K562 (cell line): ENCODE data around the gene NCOR2. TPM values are rescaled to one million over a fixed set of nuclear protein-coding genes. Genes with fewer than 3 reads are reported as not detected.

Experiments used
- CBX3 ChIP-seq, 2 experiments: IDR thresholded peaks; 1 replicate in 1 of 2; 2 replicates in 1 of 2; pipeline ENCODE4 v1.6.1; 2012; ENCODE audit warnings: inconsistent platforms in 2 of 2, low read length in 2 of 2, borderline replicate concordance in 1 of 2, control low read depth in 1 of 2
- CTBP1 ChIP-seq: fragments of 450-650 bp; IDR thresholded peaks from 2 replicates; pipeline ENCODE4 v1.6.1; 2016; ENCODE audit warnings: borderline replicate concordance
- EZH2 ChIP-seq: IDR thresholded peaks from 2 replicates; pipeline ENCODE4 v1.6.1; 2012; ENCODE audit warnings: low read depth, mild to moderate bottlenecking, inconsistent platforms, low read length, borderline replicate concordance
- POLR2AphosphoS2 ChIP-seq: IDR thresholded peaks from 2 replicates; pipeline ENCODE4 v1.6.1; 2012; ENCODE audit warnings: low read length, improper control_type of control experiment
- POLR3A ChIP-seq: IDR thresholded peaks from 2 replicates; pipeline ENCODE4 v1.6.1; 2011; ENCODE audit warnings: borderline replicate concordance, mild to moderate bottlenecking, moderate library complexity; ENCODE audit not compliant: insufficient read length, insufficient read depth; ENCODE audit errors: extremely low read depth
- RFX1 ChIP-seq: fragments of 450-650 bp; IDR thresholded peaks from 2 replicates; pipeline ENCODE4 v1.6.1; 2016; ENCODE audit warnings: mild to moderate bottlenecking, moderate library complexity
- ZFP36 ChIP-seq: fragments of 150-350 bp; IDR thresholded peaks from 2 replicates; pipeline ENCODE4 v1.6.1; 2018; ENCODE audit warnings: low read length, low read depth; ENCODE audit not compliant: partially characterized antibody
- polyA plus RNA-seq, 8 experiments: library from polyadenylated mRNA; depleted of rRNA in 4 of 8; stranded (reverse) in 5 of 8; unstranded in 3 of 8; fragments of >200 nt; fragmentation: Nextera tagmentation in 2 of 8; fragmentation: Illumina TruSeq in 1 of 8; extraction: Ambion mirVana in 2 of 8; extraction: Trizol in 1 of 8; gene quantifications; 2 replicates each; pipeline versions ENCODE4 v1.2.1 to v1.2.3, GENCODE V29; 2011 to 2014; ENCODE audit warnings: inconsistent platforms in 1 of 8, missing spikeins in 1 of 8
- total RNA-seq, 7 experiments: library from RNA; depleted of rRNA in 6 of 7; stranded (reverse); fragments of >200 nt in 6 of 7; fragmentation: Illumina TruSeq in 2 of 7; extraction: Trizol in 2 of 7; gene quantifications; 2 replicates each; pipeline versions ENCODE4 v1.2.1 to v1.2.3, GENCODE V29; 2011 to 2021; ENCODE audit warnings: low replicate concordance in 1 of 7
- TF ChIP-seq, protein P1 (sequence below): sonication (generic); formaldehyde crosslinking; IDR thresholded peaks from 2 replicates; pipeline ENCODE4 v1.8.0; 2022; ENCODE audit warnings: mild to moderate bottlenecking, missing genetic modification reagents
- TF ChIP-seq, protein P2 (sequence below): fragments of 250-450 bp; sonication (Bioruptor Pico); IDR thresholded peaks from 2 replicates; pipeline ENCODE4 v1.8.0; 2022; ENCODE audit warnings: inconsistent platforms
- TF ChIP-seq, protein P3 (sequence below): fragments of 450-650 bp; formaldehyde crosslinking; conservative IDR thresholded peaks from 2 replicates; pipeline ENCODE4 v1.4.0; 2022; ENCODE audit warnings: mild to moderate bottlenecking, missing genetic modification characterization
- TF ChIP-seq, protein P4 (sequence below): fragments of 450-650 bp; IDR thresholded peaks from 2 replicates; pipeline ENCODE4 v1.6.1; 2016; ENCODE audit warnings: low read depth

The NCOR2 gene
- total and polyA plus RNA-seq, 9 of the 15 experiments (the other 6 are each of a cell fraction or from before 2014, with no cell fraction given), result 0.18 to 126 (median 8.4) TPM

DNA sequence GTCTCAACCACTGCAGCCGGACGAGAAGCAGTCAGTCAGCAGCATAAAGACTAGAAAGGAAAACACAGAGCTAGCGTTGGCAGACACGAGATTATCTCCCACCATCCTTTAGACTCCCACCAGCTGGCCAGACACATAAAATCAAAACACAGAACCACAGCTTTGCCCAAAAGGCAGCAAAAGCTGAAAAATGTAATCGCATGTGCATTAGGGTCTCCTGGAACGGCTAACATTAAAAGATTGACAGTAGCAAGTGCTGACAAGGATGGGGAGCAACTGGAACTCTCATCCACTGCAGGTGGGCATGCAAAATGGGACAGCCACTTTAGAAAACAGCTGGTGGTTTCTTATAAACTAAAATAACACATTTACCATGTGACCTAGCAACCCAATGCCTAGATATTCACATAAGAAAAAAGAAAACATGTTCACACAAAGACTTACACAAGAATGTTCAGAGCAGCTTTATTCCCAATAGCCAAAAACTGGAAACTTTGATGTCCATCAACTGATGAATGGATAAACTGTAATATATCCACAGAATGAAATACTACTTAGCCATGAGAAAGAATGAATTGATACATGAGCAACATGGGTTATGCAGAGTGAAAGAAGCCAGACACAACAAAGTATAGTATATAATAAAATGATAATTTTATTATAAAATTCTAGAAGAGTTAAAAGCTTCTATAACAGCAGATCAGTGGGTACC lies 37.7 kb downstream of the NCOR2 start (continued):
- TF ChIP-seq, protein P1, sequence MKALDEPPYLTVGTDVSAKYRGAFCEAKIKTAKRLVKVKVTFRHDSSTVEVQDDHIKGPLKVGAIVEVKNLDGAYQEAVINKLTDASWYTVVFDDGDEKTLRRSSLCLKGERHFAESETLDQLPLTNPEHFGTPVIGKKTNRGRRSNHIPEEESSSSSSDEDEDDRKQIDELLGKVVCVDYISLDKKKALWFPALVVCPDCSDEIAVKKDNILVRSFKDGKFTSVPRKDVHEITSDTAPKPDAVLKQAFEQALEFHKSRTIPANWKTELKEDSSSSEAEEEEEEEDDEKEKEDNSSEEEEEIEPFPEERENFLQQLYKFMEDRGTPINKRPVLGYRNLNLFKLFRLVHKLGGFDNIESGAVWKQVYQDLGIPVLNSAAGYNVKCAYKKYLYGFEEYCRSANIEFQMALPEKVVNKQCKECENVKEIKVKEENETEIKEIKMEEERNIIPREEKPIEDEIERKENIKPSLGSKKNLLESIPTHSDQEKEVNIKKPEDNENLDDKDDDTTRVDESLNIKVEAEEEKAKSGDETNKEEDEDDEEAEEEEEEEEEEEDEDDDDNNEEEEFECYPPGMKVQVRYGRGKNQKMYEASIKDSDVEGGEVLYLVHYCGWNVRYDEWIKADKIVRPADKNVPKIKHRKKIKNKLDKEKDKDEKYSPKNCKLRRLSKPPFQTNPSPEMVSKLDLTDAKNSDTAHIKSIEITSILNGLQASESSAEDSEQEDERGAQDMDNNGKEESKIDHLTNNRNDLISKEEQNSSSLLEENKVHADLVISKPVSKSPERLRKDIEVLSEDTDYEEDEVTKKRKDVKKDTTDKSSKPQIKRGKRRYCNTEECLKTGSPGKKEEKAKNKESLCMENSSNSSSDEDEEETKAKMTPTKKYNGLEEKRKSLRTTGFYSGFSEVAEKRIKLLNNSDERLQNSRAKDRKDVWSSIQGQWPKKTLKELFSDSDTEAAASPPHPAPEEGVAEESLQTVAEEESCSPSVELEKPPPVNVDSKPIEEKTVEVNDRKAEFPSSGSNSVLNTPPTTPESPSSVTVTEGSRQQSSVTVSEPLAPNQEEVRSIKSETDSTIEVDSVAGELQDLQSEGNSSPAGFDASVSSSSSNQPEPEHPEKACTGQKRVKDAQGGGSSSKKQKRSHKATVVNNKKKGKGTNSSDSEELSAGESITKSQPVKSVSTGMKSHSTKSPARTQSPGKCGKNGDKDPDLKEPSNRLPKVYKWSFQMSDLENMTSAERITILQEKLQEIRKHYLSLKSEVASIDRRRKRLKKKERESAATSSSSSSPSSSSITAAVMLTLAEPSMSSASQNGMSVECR (CRISPR knock-in tag), result no peak
- TF ChIP-seq CTBP1 (no peak), POLR3A (no peak), EZH2 (no peak), CBX3 (IDR thresholded peaks at IDR 0.05; ENCODE audit: borderline replicate concordance in 1 of 2, low read length in 2 of 2) (no peak), POLR2AphosphoS2 (no peak), ZFP36 (peak; percentile 50), RFX1 (no peak)
- TF ChIP-seq, protein P2, sequence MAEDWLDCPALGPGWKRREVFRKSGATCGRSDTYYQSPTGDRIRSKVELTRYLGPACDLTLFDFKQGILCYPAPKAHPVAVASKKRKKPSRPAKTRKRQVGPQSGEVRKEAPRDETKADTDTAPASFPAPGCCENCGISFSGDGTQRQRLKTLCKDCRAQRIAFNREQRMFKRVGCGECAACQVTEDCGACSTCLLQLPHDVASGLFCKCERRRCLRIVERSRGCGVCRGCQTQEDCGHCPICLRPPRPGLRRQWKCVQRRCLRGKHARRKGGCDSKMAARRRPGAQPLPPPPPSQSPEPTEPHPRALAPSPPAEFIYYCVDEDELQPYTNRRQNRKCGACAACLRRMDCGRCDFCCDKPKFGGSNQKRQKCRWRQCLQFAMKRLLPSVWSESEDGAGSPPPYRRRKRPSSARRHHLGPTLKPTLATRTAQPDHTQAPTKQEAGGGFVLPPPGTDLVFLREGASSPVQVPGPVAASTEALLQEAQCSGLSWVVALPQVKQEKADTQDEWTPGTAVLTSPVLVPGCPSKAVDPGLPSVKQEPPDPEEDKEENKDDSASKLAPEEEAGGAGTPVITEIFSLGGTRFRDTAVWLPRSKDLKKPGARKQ (CRISPR knock-in tag), result no peak
- TF ChIP-seq, protein P3, sequence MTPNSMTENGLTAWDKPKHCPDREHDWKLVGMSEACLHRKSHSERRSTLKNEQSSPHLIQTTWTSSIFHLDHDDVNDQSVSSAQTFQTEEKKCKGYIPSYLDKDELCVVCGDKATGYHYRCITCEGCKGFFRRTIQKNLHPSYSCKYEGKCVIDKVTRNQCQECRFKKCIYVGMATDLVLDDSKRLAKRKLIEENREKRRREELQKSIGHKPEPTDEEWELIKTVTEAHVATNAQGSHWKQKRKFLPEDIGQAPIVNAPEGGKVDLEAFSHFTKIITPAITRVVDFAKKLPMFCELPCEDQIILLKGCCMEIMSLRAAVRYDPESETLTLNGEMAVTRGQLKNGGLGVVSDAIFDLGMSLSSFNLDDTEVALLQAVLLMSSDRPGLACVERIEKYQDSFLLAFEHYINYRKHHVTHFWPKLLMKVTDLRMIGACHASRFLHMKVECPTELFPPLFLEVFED (CRISPR knock-in tag), result no peak
- TF ChIP-seq, protein P4, sequence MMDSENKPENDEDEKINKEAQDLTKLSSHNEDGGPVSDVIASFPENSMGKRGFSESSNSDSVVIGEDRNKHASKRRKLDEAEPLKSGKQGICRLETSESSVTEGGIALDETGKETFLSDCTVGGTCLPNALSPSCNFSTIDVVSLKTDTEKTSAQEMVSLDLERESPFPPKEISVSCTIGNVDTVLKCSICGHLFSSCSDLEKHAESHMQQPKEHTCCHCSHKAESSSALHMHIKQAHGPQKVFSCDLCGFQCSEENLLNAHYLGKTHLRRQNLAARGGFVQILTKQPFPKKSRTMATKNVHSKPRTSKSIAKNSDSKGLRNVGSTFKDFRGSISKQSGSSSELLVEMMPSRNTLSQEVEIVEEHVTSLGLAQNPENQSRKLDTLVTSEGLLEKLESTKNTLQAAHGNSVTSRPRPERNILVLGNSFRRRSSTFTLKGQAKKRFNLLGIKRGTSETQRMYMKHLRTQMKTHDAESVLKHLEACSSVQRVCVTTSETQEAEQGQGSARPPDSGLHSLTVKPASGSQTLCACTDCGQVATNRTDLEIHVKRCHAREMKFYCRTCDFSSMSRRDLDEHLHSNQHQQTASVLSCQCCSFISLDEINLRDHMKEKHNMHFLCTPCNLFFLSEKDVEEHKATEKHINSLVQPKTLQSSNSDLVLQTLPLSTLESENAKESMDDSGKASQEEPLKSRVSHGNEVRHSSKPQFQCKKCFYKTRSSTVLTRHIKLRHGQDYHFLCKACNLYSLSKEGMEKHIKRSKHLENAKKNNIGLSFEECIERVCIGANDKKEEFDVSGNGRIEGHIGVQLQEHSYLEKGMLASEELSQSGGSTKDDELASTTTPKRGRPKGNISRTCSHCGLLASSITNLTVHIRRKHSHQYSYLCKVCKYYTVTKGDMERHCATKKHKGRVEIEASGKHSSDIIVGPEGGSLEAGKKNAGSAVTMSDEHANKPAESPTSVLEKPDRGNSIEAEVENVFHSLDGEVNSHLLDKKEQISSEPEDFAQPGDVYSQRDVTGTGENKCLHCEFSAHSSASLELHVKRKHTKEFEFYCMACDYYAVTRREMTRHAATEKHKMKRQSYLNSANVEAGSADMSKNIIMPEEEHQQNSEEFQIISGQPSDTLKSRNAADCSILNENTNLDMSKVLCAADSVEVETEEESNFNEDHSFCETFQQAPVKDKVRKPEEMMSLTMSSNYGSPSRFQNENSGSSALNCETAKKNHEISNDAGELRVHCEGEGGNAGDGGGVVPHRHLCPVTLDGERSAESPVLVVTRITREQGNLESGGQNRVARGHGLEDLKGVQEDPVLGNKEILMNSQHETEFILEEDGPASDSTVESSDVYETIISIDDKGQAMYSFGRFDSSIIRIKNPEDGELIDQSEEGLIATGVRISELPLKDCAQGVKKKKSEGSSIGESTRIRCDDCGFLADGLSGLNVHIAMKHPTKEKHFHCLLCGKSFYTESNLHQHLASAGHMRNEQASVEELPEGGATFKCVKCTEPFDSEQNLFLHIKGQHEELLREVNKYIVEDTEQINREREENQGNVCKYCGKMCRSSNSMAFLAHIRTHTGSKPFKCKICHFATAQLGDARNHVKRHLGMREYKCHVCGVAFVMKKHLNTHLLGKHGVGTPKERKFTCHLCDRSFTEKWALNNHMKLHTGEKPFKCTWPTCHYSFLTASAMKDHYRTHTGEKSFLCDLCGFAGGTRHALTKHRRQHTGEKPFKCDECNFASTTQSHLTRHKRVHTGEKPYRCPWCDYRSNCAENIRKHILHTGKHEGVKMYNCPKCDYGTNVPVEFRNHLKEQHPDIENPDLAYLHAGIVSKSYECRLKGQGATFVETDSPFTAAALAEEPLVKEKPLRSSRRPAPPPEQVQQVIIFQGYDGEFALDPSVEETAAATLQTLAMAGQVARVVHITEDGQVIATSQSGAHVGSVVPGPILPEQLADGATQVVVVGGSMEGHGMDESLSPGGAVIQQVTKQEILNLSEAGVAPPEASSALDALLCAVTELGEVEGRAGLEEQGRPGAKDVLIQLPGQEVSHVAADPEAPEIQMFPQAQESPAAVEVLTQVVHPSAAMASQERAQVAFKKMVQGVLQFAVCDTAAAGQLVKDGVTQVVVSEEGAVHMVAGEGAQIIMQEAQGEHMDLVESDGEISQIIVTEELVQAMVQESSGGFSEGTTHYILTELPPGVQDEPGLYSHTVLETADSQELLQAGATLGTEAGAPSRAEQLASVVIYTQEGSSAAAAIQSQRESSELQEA, result 0 out of 2 replicates have a peak, but pooled peaks have one; percentile 14
